Smooth muscle cell (in vitro differentiated cells): ENCODE results near the gene NUBPL. TPM values are rescaled to one million over a fixed set of nuclear protein-coding genes. Genes with fewer than 3 reads are reported as not detected.

Experiments
- DNase-seq: peaks from one replicate; lab custom pipeline; 2025; ENCODE audit not compliant: unreplicated experiment; lab: John Stamatoyannopoulos, UW
- H2AFZ ChIP-seq: fragments of 200-600 bp; sonication (generic); 2 replicates; pipeline ENCODE4 v1.6.0; 2016; ENCODE audit warnings: antibody characterized with exemption, low read depth, mild to moderate bottlenecking
- H3F3A ChIP-seq: fragments of 200-600 bp; sonication (generic); 2 replicates; pipeline ENCODE4 v1.6.0; 2017; ENCODE audit warnings: antibody characterized with exemption, low read depth
- H3K27ac ChIP-seq: fragments of 200-600 bp; sonication (generic); 2 replicates; pipeline ENCODE4 v1.5.1; 2016; ENCODE audit warnings: low read depth, mild to moderate bottlenecking
- H3K27me3 ChIP-seq: fragments of 200-600 bp; sonication (generic); 2 replicates; pipeline ENCODE4 v1.6.1; 2016; ENCODE audit warnings: low read depth, mild to moderate bottlenecking
- H3K36me3 ChIP-seq: fragments of 200-600 bp; sonication (generic); 2 replicates; pipeline ENCODE4 v1.5.1; 2016; ENCODE audit warnings: low read depth
- H3K4me1 ChIP-seq: fragments of 200-600 bp; sonication (generic); 2 replicates; pipeline ENCODE4 v1.5.1; 2016; ENCODE audit warnings: low read depth
- H3K4me2 ChIP-seq: fragments of 200-600 bp; sonication (generic); 2 replicates; pipeline ENCODE4 v1.6.0; 2016; ENCODE audit warnings: mild to moderate bottlenecking
- H3K4me3 ChIP-seq: fragments of 200-600 bp; sonication (generic); 2 replicates; pipeline ENCODE4 v1.5.1; 2016; ENCODE audit warnings: mild to moderate bottlenecking
- H3K79me2 ChIP-seq: fragments of 200-600 bp; sonication (generic); 2 replicates; pipeline ENCODE4 v1.6.0; 2016; ENCODE audit warnings: low read depth, mild to moderate bottlenecking
- H3K9ac ChIP-seq: fragments of 200-600 bp; sonication (generic); 2 replicates; pipeline ENCODE4 v1.6.0; 2016; ENCODE audit warnings: low read depth
- H3K9me3 ChIP-seq: fragments of 200-600 bp; sonication (generic); replicated peaks from 2 replicates; pipeline ENCODE4 v1.5.1; 2016; ENCODE audit warnings: low read depth
- H4K20me1 ChIP-seq: fragments of 200-600 bp; sonication (generic); 2 replicates; pipeline ENCODE4 v1.6.0; 2016; ENCODE audit warnings: low read depth
- WGBS: methylation state at CpG from one replicate; pipeline ENCODE4 v1.1.7; 2016; ENCODE audit warnings: low lambda C conversion rate; 5-methylcytosine and 5-hydroxymethylcytosine counted together
- polyA plus RNA-seq: library from polyadenylated mRNA; unstranded; fragments of >200 nt; fragmentation: Nextera tagmentation; extraction: Ambion mirVana; gene quantifications from 2 replicates; pipeline ENCODE4 v1.2.1, GENCODE V29; 2016
- total RNA-seq: library from RNA; depleted of rRNA; stranded (reverse); fragments of >200 nt; gene quantifications from 2 replicates; pipeline ENCODE4 v1.2.3, GENCODE V29; 2014
- TF ChIP-seq, protein P1 (sequence below): fragments of 200-600 bp; sonication (generic); IDR thresholded peaks from 2 replicates; pipeline ENCODE4 v1.5.1; 2017; ENCODE audit warnings: borderline replicate concordance, mild to moderate bottlenecking, antibody characterized with exemption; ENCODE audit not compliant: insufficient read depth, poor library complexity, severe bottlenecking

The NUBPL gene
- total and polyA plus RNA-seq, 2 experiments from 2014 or later, result 9.1 to 11.7 TPM

DNA sequence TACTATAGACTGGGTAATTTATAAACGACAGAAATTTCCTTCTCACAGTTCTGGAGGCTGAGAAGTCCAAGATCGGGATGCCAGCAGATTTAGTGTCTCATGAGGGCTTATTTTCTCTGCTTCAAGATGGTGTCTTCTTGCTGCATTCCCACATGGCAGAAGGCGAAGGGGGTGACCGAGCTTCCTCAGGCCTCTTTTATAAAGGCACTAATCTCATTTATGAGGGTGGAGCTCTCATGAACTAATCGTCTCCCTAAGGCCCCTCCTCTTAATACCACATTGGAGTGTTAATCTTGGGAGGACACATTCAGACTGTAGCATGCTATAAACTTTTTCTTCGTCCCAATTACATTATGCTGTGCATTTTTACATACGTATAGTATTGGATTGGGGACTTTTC lies 315.5 kb downstream of the NUBPL start:
- TF ChIP-seq, protein P1, sequence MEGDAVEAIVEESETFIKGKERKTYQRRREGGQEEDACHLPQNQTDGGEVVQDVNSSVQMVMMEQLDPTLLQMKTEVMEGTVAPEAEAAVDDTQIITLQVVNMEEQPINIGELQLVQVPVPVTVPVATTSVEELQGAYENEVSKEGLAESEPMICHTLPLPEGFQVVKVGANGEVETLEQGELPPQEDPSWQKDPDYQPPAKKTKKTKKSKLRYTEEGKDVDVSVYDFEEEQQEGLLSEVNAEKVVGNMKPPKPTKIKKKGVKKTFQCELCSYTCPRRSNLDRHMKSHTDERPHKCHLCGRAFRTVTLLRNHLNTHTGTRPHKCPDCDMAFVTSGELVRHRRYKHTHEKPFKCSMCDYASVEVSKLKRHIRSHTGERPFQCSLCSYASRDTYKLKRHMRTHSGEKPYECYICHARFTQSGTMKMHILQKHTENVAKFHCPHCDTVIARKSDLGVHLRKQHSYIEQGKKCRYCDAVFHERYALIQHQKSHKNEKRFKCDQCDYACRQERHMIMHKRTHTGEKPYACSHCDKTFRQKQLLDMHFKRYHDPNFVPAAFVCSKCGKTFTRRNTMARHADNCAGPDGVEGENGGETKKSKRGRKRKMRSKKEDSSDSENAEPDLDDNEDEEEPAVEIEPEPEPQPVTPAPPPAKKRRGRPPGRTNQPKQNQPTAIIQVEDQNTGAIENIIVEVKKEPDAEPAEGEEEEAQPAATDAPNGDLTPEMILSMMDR, result no peak
- Histone ChIP-seq H3K79me2 (no peaks in the 10 kb centered on the region), H3K9me3 (no peaks in the 10 kb centered on the region), H3K36me3 (no peaks in the 10 kb centered on the region), H2AFZ (no peak overlapping the region), H3K9ac (no peak overlapping the region), H3K27me3 (no peaks in the 10 kb centered on the region), H3K4me2 (no peak overlapping the region), H3K27ac (no peak overlapping the region), H3K4me3 (no peak overlapping the region), H3K4me1 (no peaks in the 10 kb centered on the region), H4K20me1 (no peaks in the 10 kb centered on the region), H3F3A (no peaks in the 10 kb centered on the region)
- no peak for DNase-seq
- 85% methylated on average over 7 of the region's 7 CpGs for WGBS

DNA sequence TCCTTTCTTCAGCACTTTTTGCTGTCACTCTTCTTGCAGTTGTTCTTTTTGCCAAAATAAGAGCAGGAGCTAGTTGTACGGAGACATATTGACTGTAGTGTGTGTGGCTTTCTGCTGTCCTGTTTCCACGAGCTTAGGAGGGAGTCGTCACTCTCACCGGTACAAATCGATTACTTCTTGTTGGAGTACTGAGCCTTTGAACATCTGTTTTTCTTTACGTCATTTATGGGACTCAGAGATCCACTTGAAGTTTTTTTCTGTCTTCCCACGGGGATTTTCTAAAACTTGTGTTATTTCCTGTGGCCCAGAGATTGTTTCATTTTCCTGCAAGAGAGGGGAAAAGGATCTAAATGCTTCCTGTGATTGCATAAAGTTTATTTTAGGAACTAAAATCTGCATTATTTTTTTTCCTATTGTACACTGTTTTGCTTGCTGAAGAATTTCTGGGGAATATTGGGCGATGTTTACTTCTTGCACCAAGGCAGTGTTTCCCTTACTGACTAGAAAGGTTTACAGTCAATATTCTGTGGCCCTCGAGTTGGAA lies 316.1 kb downstream of the NUBPL start:
- no peak for DNase-seq
- H3K27ac ChIP-seq, result no peak overlapping the region
- TF ChIP-seq, protein P1, result no peak
- no peaks in the 10 kb centered on the region for H3K27me3 ChIP-seq
- H3K9ac ChIP-seq, result no peak overlapping the region
- H3K4me2 ChIP-seq, result peak overlapping the region; percentile 11
- no peaks in the 10 kb centered on the region for H3F3A ChIP-seq
- no peaks in the 10 kb centered on the region for H3K36me3 ChIP-seq
- H3K9me3 ChIP-seq, result no peaks in the 10 kb centered on the region
- H2AFZ ChIP-seq, result peak overlapping the region; percentile 65
- no peaks in the 10 kb centered on the region for H4K20me1 ChIP-seq
- no peaks in the 10 kb centered on the region for H3K79me2 ChIP-seq
- no peak overlapping the region for H3K4me3 ChIP-seq
- no peaks in the 10 kb centered on the region for H3K4me1 ChIP-seq
- WGBS, result 51% methylated on average over 9 of the region's 9 CpGs

DNA sequence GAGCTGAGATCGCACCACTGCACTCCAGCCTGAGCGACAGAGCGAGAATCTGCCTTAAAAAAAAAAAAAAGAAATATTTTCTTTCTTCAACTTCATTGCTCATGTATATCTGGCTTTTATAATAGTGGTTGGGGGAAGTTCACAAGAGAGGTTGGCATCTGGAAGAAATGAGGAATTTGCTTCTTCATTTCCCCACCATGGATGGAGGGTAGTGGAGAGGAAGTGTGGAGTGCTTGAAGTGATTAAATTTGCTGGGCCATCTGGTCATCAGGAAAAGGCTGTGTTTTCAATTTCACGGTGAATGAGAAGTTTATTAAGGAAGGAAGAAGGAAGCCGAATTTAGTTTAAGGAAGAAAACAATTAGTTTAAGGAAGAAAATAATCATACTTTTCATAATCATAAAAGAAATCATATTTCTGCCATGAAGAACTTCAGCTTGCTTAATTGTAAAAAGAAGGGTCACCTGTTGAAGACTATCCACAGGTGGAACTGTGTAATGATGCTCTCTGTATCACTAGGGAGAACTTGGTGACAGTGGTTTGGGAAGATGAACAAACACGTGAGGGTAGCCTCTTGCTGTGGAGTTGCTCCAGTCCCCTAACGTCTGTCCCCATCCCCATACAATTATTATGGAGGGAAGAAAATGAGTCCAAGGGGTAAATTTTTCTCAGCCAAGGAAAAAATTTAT lies 318.6 kb downstream of the NUBPL start:
- WGBS, result 94% methylated on average over 7 of the region's 7 CpGs
- H3K79me2 ChIP-seq, result no peaks in the 10 kb centered on the region
- no peaks in the 10 kb centered on the region for H3K9me3 ChIP-seq
- H3K4me3 ChIP-seq, result no peak overlapping the region
- H3K4me1 ChIP-seq, result no peaks in the 10 kb centered on the region
- no peak for DNase-seq
- TF ChIP-seq, protein P1, result no peak
- H3K27ac ChIP-seq, result peak overlapping the region; percentile 88
- H2AFZ ChIP-seq, result no peak overlapping the region
- H3K27me3 ChIP-seq, result no peaks in the 10 kb centered on the region
- H3K4me2 ChIP-seq, result no peak overlapping the region
- H3K36me3 ChIP-seq, result no peaks in the 10 kb centered on the region
- no peak overlapping the region for H3K9ac ChIP-seq
- H3F3A ChIP-seq, result no peaks in the 10 kb centered on the region
- no peaks in the 10 kb centered on the region for H4K20me1 ChIP-seq

GRCh38 chr14:31880935-31881334 lies 319.7 kb downstream of the NUBPL start:
- H2AFZ ChIP-seq, result no peak overlapping the region
- TF ChIP-seq, protein P1, result no peak
- 20% methylated on average over 4 of the region's 4 CpGs for WGBS

More at GRCh38 chr14:31880935-31881334, 319.7 kb downstream of the NUBPL start:
- Histone ChIP-seq H3K9me3 (no peaks in the 10 kb centered on the region), H3K4me1 (no peaks in the 10 kb centered on the region), H3K36me3 (no peaks in the 10 kb centered on the region), H3F3A (no peaks in the 10 kb centered on the region), H3K27ac (peak overlapping the region; percentile 88), H3K4me2 (peak overlapping the region; percentile 20), H3K79me2 (no peaks in the 10 kb centered on the region), H3K27me3 (no peaks in the 10 kb centered on the region), H4K20me1 (no peaks in the 10 kb centered on the region), H3K4me3 (no peak overlapping the region), H3K9ac (peak overlapping the region; percentile 39)
- DNase-seq, result no peak
